Neuronal stem cell (in vitro differentiated cells): Measurements from ENCODE around the gene RNF145.

Experiments used
- DNase-seq: peaks from one replicate; pipeline ENCODE4 v3.0.0-alpha.2; 2013; ENCODE audit warnings: low spot score
- H2AFZ ChIP-seq: one replicate; pipeline ENCODE4 v1.6.1; 2013; ENCODE audit warnings: mild to moderate bottlenecking, low read length, inconsistent platforms
- H2AK5ac ChIP-seq: 2 replicates; pipeline ENCODE4 v1.6.1; 2013; ENCODE audit warnings: low read depth, mild to moderate bottlenecking, inconsistent platforms, low read length, moderate library complexity, mixed read lengths
- H2BK120ac ChIP-seq: 2 replicates; pipeline ENCODE4 v1.6.1; 2013; ENCODE audit warnings: low read depth, mild to moderate bottlenecking, inconsistent platforms, low read length, moderate library complexity, mixed read lengths
- H2BK12ac ChIP-seq: one replicate; pipeline ENCODE4 v1.6.1; 2013; ENCODE audit warnings: low read length, inconsistent platforms
- H2BK15ac ChIP-seq: 2 replicates; pipeline ENCODE4 v1.6.1; 2013; ENCODE audit warnings: mild to moderate bottlenecking, low read length, inconsistent platforms, mixed read lengths
- H2BK5ac ChIP-seq: one replicate; pipeline ENCODE4 v1.6.1; 2013; ENCODE audit warnings: inconsistent platforms, mild to moderate bottlenecking, low read length, moderate library complexity
- H3K14ac ChIP-seq: one replicate; pipeline ENCODE4 v1.6.1; 2013; ENCODE audit warnings: low read length, inconsistent platforms
- H3K18ac ChIP-seq: 2 replicates; pipeline ENCODE4 v1.6.1; 2013; ENCODE audit warnings: low read length, inconsistent platforms
- H3K23ac ChIP-seq: 2 replicates; pipeline ENCODE4 v1.6.1; 2013; ENCODE audit warnings: low read depth, mild to moderate bottlenecking, mixed read lengths, low read length, inconsistent platforms; ENCODE audit not compliant: poor library complexity
- H3K27ac ChIP-seq: replicated peaks from 3 replicates; pipeline ENCODE4 v1.5.1; 2013; ENCODE audit warnings: low read length, inconsistent platforms
- H3K27me3 ChIP-seq, 3 experiments: 2 replicates each; pipeline ENCODE4 v1.6.1; 2013; ENCODE audit warnings: low read length in 3 of 3, mild to moderate bottlenecking in 2 of 3, inconsistent platforms in 1 of 3, low read depth in 1 of 3, mixed read lengths in 1 of 3, moderate library complexity in 1 of 3; ENCODE audit not compliant: control insufficient read depth in 3 of 3, insufficient read depth in 3 of 3
- H3K36me3 ChIP-seq, 2 donors: replicated peaks in 1 of 2; 2 replicates each; pipeline ENCODE4 v1.6.1; 2013; ENCODE audit warnings: low read length in 2 of 2; ENCODE audit not compliant: control insufficient read depth in 2 of 2, insufficient read depth in 2 of 2
- H3K4ac ChIP-seq: 2 replicates; pipeline ENCODE4 v1.6.1; 2013; ENCODE audit warnings: inconsistent platforms, mild to moderate bottlenecking, low read length, moderate library complexity
- H3K4me1 ChIP-seq, 2 donors: 1 replicate in 1 of 2; 2 replicates in 1 of 2; pipeline ENCODE4 v1.6.1; 2013; ENCODE audit warnings: low read length in 2 of 2, low read depth in 1 of 2; ENCODE audit not compliant: control insufficient read depth in 2 of 2, insufficient read depth in 1 of 2
- H3K4me2 ChIP-seq: one replicate; pipeline ENCODE4 v1.6.1; 2013; ENCODE audit warnings: mild to moderate bottlenecking, low read length, inconsistent platforms; ENCODE audit not compliant: insufficient read depth, poor library complexity, severe bottlenecking
- H3K4me3 ChIP-seq, 2 donors: 2 replicates each; pipeline ENCODE4 v1.5.1; 2013; ENCODE audit warnings: low read length in 2 of 2, mild to moderate bottlenecking in 2 of 2, inconsistent platforms in 1 of 2, moderate library complexity in 1 of 2
- H3K79me1 ChIP-seq: one replicate; pipeline ENCODE4 v1.6.1; 2013; ENCODE audit warnings: low read depth, mild to moderate bottlenecking, inconsistent platforms, low read length, moderate library complexity
- H3K9ac ChIP-seq: one replicate; pipeline ENCODE4 v1.6.1; 2013; ENCODE audit warnings: mild to moderate bottlenecking, low read depth, low read length, inconsistent platforms; ENCODE audit not compliant: poor library complexity
- H3K9me3 ChIP-seq, 2 donors: replicated peaks in 1 of 2; 2 replicates each; pipeline versions ENCODE3 to v1.6.1; 2013; ENCODE audit warnings: low read length in 2 of 2, mild to moderate bottlenecking in 2 of 2, inconsistent platforms in 1 of 2, low read depth in 1 of 2, mixed read lengths in 1 of 2, moderate library complexity in 1 of 2; ENCODE audit not compliant: control insufficient read depth in 2 of 2, insufficient read depth in 1 of 2
- H4K8ac ChIP-seq: one replicate; pipeline ENCODE4 v1.6.1; 2013; ENCODE audit warnings: low read depth, mild to moderate bottlenecking, inconsistent platforms, low read length, moderate library complexity
- H4K91ac ChIP-seq: one replicate; pipeline ENCODE4 v1.6.1; 2013; ENCODE audit warnings: low read length, low read depth, mild to moderate bottlenecking, inconsistent platforms; ENCODE audit not compliant: poor library complexity
- WGBS, 2 donors: extraction: QIAGEN DNeasy Blood & Tissue Kit; methylation state at CpG; one replicate each; pipeline ENCODE4 v1.1.7; 2013; ENCODE audit warnings: missing lambda C conversion rate in 2 of 2, mixed read lengths in 1 of 2; ENCODE audit not compliant: insufficient read length in 2 of 2, insufficient replicate concordance in 1 of 2; ENCODE audit errors: extremely low coverage in 2 of 2; 5-methylcytosine and 5-hydroxymethylcytosine counted together

RNF145 gene

GRCh38 chr5:159131951-159132350 lies 77.4 kb downstream of the RNF145 start:
- no peaks in the 10 kb centered on the region for H3K36me3 ChIP-seq
- no peak overlapping the region for H3K4me3 ChIP-seq
- H3K18ac ChIP-seq, result no peak overlapping the region
- H3K4me2 ChIP-seq, result no peak overlapping the region
- no CpG with 5 or more reads among the region's 4 CpGs for WGBS, 2 donors
- H3K27me3 ChIP-seq, result no peaks in the 10 kb centered on the region
- H2BK12ac ChIP-seq, result no peak overlapping the region
- no peak overlapping the region for H2AFZ ChIP-seq
- H3K9ac ChIP-seq, result no peak overlapping the region
- H3K4ac ChIP-seq, result no peak overlapping the region
- no peak for DNase-seq
- H3K14ac ChIP-seq, result no peak overlapping the region
- no peak overlapping the region for H2BK15ac ChIP-seq
- H4K8ac ChIP-seq, result no peak overlapping the region
- H3K9me3 ChIP-seq, result no peaks in the 10 kb centered on the region
- H2AK5ac ChIP-seq, result no peak overlapping the region
- H3K27ac ChIP-seq, result no peak overlapping the region
- no peaks in the 10 kb centered on the region for H3K79me1 ChIP-seq
- H3K4me1 ChIP-seq, result no peaks in the 10 kb centered on the region
- no peak overlapping the region for H2BK120ac ChIP-seq
- H4K91ac ChIP-seq, result no peak overlapping the region
- H3K23ac ChIP-seq, result no peak overlapping the region
- no peak overlapping the region for H2BK5ac ChIP-seq

- no peak overlapping the region for H3K27ac ChIP-seq
These were observed 78.5 kb downstream of the RNF145 start for GRCh38 chr5:159130871-159131270.

DNA sequence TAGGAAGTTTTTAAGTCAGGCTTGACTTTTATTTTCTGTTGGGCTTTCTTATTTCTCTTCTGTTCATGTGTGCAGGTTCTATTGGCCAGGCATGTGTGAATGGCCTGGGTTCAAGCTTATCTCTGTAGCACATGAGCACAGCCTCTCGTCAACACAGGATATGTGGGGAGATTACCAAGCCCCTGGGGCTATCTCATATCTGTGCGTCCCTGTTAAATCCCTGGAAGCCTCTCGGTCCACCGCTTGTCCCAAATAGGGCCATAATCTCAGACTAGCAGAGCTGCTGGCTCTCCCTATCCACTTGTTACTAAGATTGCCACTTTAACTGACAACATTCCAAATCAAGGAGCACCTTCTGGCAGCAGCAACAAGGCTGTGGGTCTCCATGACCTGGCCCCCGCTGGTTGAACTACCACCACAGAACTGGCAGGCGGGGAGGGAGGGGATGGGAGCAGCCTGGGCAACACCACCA lies 81.2 kb downstream of the RNF145 start:
- no peak overlapping the region for H3K27ac ChIP-seq

More at GRCh38 chr5:159130871-159131270, 78.5 kb downstream of the RNF145 start:
- Histone ChIP-seq H3K18ac (no peak overlapping the region), H3K4me1 (no peaks in the 10 kb centered on the region), H3K9me3 (no peaks in the 10 kb centered on the region), H3K4me3 (no peak overlapping the region), H2BK12ac (no peak overlapping the region), H2AK5ac (no peak overlapping the region), H2AFZ (no peak overlapping the region), H3K9ac (no peak overlapping the region), H3K4me2 (no peak overlapping the region), H2BK120ac (no peak overlapping the region), H4K91ac (no peak overlapping the region), H3K79me1 (no peaks in the 10 kb centered on the region), H3K36me3 (no peaks in the 10 kb centered on the region), H4K8ac (no peak overlapping the region), H3K23ac (no peak overlapping the region), H3K14ac (no peak overlapping the region), H3K27me3 (no peaks in the 10 kb centered on the region), H2BK15ac (no peak overlapping the region), H3K4ac (no peak overlapping the region), H2BK5ac (no peak overlapping the region)
- no CpG with 5 or more reads among the region's 3 CpGs for WGBS, 2 donors
- DNase-seq, result no peak

GRCh38 chr5:159123700-159124099 lies 85.7 kb downstream of the RNF145 start:
- no peak overlapping the region for H3K27ac ChIP-seq
- no peak overlapping the region for H3K9ac ChIP-seq
- no peak overlapping the region for H4K91ac ChIP-seq
- no peak overlapping the region for H2BK12ac ChIP-seq
- no peak overlapping the region for H4K8ac ChIP-seq
- no peak overlapping the region for H2AK5ac ChIP-seq
- no peak overlapping the region for H2BK120ac ChIP-seq
- no peaks in the 10 kb centered on the region for H3K9me3 ChIP-seq
- H3K79me1 ChIP-seq, result no peaks in the 10 kb centered on the region
- H3K23ac ChIP-seq, result no peak overlapping the region
- H2BK5ac ChIP-seq, result no peak overlapping the region
- no peaks in the 10 kb centered on the region for H3K4me1 ChIP-seq
- DNase-seq, result no peak
- no peak overlapping the region for H3K4me3 ChIP-seq
- H3K18ac ChIP-seq, result no peak overlapping the region
- no peak overlapping the region for H2BK15ac ChIP-seq
- 94% methylated on average over 1 of the region's 3 CpGs; no CpG with 5 or more reads in 1 of the 2 donors for WGBS, 2 donors
- no peaks in the 10 kb centered on the region for H3K36me3 ChIP-seq
- H3K27me3 ChIP-seq, result no peaks in the 10 kb centered on the region
- H3K4ac ChIP-seq, result no peak overlapping the region
- no peak overlapping the region for H3K14ac ChIP-seq
- H2AFZ ChIP-seq, result no peak overlapping the region
- no peak overlapping the region for H3K4me2 ChIP-seq

More for the DNA sequence above, 81.2 kb downstream of the RNF145 start:
- no peak overlapping the region for H3K4me3 ChIP-seq
- no peak overlapping the region for H2BK15ac ChIP-seq
- H3K4me2 ChIP-seq, result no peak overlapping the region
- H3K18ac ChIP-seq, result peak overlapping the region; percentile 35
- no peak overlapping the region for H3K9ac ChIP-seq
- H3K14ac ChIP-seq, result no peak overlapping the region
- H3K79me1 ChIP-seq, result no peaks in the 10 kb centered on the region
- DNase-seq, result no peak
- no peaks in the 10 kb centered on the region for H3K36me3 ChIP-seq
- H3K4ac ChIP-seq, result no peak overlapping the region
- no peak overlapping the region for H4K8ac ChIP-seq
- H3K4me1 ChIP-seq, result no peaks in the 10 kb centered on the region
- no peak overlapping the region for H2AK5ac ChIP-seq
- no peak overlapping the region for H2AFZ ChIP-seq
- H2BK120ac ChIP-seq, result no peak overlapping the region
- no peak overlapping the region for H3K23ac ChIP-seq
- no peak overlapping the region for H4K91ac ChIP-seq
- H2BK12ac ChIP-seq, result no peak overlapping the region
- H2BK5ac ChIP-seq, result no peak overlapping the region
- no peaks in the 10 kb centered on the region for H3K27me3 ChIP-seq
- WGBS, 2 donors, result no CpG with 5 or more reads among the region's 6 CpGs
- no peaks in the 10 kb centered on the region for H3K9me3 ChIP-seq
